HG03280 (cell line): ENCODE measurements around the gene FBXW5.
A peak's percentile ranks its signal among the peaks of the same experiment; 100 is the strongest.

Experiments used
- ATAC-seq: cut with Tn5 transposase; IDR thresholded peaks from one replicate; pipeline ENCODE4 v1.9.1; 2021; ENCODE audit warnings: mild to moderate bottlenecking, moderate library complexity; ENCODE audit not compliant: unreplicated experiment

The FBXW5 gene

GRCh38 chr9:136949817-136950655 lies 5.5 kb upstream of the FBXW5 start:
- peak; percentile 90 for ATAC-seq

- no peak for ATAC-seq
Measured at GRCh38 chr9:136949239-136949816, 4.8 kb upstream of the FBXW5 start.

GRCh38 chr9:136947955-136948510 lies 3.5 kb upstream of the FBXW5 start:
- no peak for ATAC-seq

GRCh38 chr9:136947028-136947891 lies 2.7 kb upstream of the FBXW5 start:
- no peak for ATAC-seq

GRCh38 chr9:136946228-136947027 lies 1.9 kb upstream of the FBXW5 start:
- ATAC-seq: no peak

- no peak for ATAC-seq
Measured at GRCh38 chr9:136945333-136946227, 1.0 kb upstream of the FBXW5 start.

GRCh38 chr9:136944212-136944518 lies 373 bp downstream of the FBXW5 start:
- ATAC-seq: peak; percentile 36

- peak; percentile 3 for ATAC-seq
Measured at GRCh38 chr9:136943291-136944211, 987 bp downstream of the FBXW5 start.

- ATAC-seq: no peak
Measured at GRCh38 chr9:136942881-136943230, 1.7 kb downstream of the FBXW5 start.

GRCh38 chr9:136942112-136942880 lies 2.2 kb downstream of the FBXW5 start:
- ATAC-seq: no peak

- ATAC-seq: no peak
Measured at GRCh38 chr9:136941231-136942111, 3.1 kb downstream of the FBXW5 start.

GRCh38 chr9:136940526-136941230 lies 3.9 kb downstream of the FBXW5 start:
- ATAC-seq: no peak

- no peak for ATAC-seq
Measured at GRCh38 chr9:136939996-136940525, 4.5 kb downstream of the FBXW5 start.

- ATAC-seq: no peak
Measured at GRCh38 chr9:136939431-136939995, 5.0 kb downstream of the FBXW5 start.

- no peak for ATAC-seq
Measured at GRCh38 chr9:136937186-136938001, 7.1 kb downstream of the FBXW5 start.
